HCT116 (cell line): ENCODE results near the gene TPP1. TPM values are rescaled to one million over a fixed set of nuclear protein-coding genes. Genes with fewer than 3 reads are reported as not detected.

Experiments used
- ATAC-seq: fragments of 200-7000 bp; cut with Tn5 transposase; 2 replicates; pipeline ENCODE4 v1.9.1; 2020; ENCODE audit warnings: mild to moderate bottlenecking, moderate library complexity
- BruUV-seq: library from RNA; stranded (reverse); fragments of 400-500 nt; replicated peaks from 2 replicates; lab custom pipeline; 2021; lab: Mats Ljungman, UMichigan
- CTCF ChIA-PET: fragments of 300-600 bp; sonication (Branson Sonifier 250); formaldehyde crosslinking; loops from one replicate; lab custom pipeline; 2021; ENCODE audit warnings: antibody characterized with exemption; lab: Charles Lee
- POLR2A ChIA-PET: fragments of 300-600, 350-600 bp; sonication (Branson Sonifier 250); formaldehyde crosslinking; loops from one replicate; lab custom pipeline; 2021; ENCODE audit warnings: antibody characterized with exemption; lab: Charles Lee
- RAD21 ChIA-PET, 2 experiments: fragments of 300-600 bp; sonication (Branson Sonifier 250); formaldehyde crosslinking; loops; one replicate each; lab custom pipeline; 2023; ENCODE audit warnings: low total read pairs in 2 of 2; ENCODE audit not compliant: uncharacterized antibody in 2 of 2, unreplicated experiment in 2 of 2, low non-redundant PET in 1 of 2; lab: Charles Lee
- DNase-seq: peaks from one replicate; pipeline ENCODE4 v3.0.0-alpha.2; 2010; ENCODE audit warnings: low read depth, low spot score
- H2AFZ ChIP-seq: fragments of 200-600 bp; shearing (Covaris generic), sonication (generic); 2 replicates; pipeline ENCODE4 v1.6.1; 2017; ENCODE audit warnings: low read depth, mixed run types, mixed read lengths, antibody characterized with exemption, low read length; ENCODE audit not compliant: poor library complexity, severe bottlenecking
- H3K27ac ChIP-seq: 2 replicates; pipeline ENCODE4 v1.5.1; 2012; ENCODE audit warnings: low read depth, low read length
- H3K27me3 ChIP-seq: fragments of 200-600 bp; sonication (generic); 2 replicates; pipeline ENCODE4 v1.6.1; 2016; ENCODE audit warnings: mixed run types, low read length, mixed read lengths; ENCODE audit not compliant: insufficient read depth
- H3K36me3 ChIP-seq, 2 experiments: fragments of 200-500 bp in 1 of 2; fragments of 200-600 bp in 1 of 2; sonication (Bioruptor generic) in 1 of 2; sonication (generic) in 1 of 2; 2 replicates each; pipeline versions ENCODE4 v1.5.1 to v1.6.1; 2014 to 2016; ENCODE audit warnings: low read length in 2 of 2, inconsistent platforms in 1 of 2, mixed read lengths in 1 of 2, mixed run types in 1 of 2; ENCODE audit not compliant: insufficient read depth in 2 of 2, control insufficient read depth in 1 of 2
- H3K4me1 ChIP-seq, 2 experiments: fragments of 200-600 bp in 1 of 2; sonication (generic) in 1 of 2; 2 replicates each; pipeline versions ENCODE4 v1.5.1 to v1.6.1; 2012 to 2017; ENCODE audit warnings: low read length in 2 of 2, inconsistent platforms in 1 of 2, mild to moderate bottlenecking in 1 of 2, mixed read lengths in 1 of 2, mixed run types in 1 of 2, moderate library complexity in 1 of 2; ENCODE audit not compliant: insufficient read depth in 2 of 2, control insufficient read depth in 1 of 2
- H3K4me2 ChIP-seq: fragments of 200-600 bp; sonication (generic); 2 replicates; pipeline ENCODE4 v1.6.1; 2017; ENCODE audit warnings: mixed run types, low read length, mixed read lengths
- H3K4me3 ChIP-seq, 2 experiments: fragments of 200-600 bp in 1 of 2; sonication (generic) in 1 of 2; replicated peaks in 1 of 2; 2 replicates each; pipeline ENCODE4 v1.5.1; 2011 to 2016; ENCODE audit warnings: low read length in 2 of 2, control low read depth in 1 of 2, low read depth in 1 of 2, mild to moderate bottlenecking in 1 of 2, mixed read lengths in 1 of 2, mixed run types in 1 of 2
- H3K79me2 ChIP-seq: fragments of 200-600 bp; sonication (generic); 2 replicates; pipeline ENCODE4 v1.6.1; 2017; ENCODE audit warnings: mild to moderate bottlenecking, mixed run types, low read length, moderate library complexity, mixed read lengths; ENCODE audit not compliant: insufficient read depth
- H3K9ac ChIP-seq: fragments of 200-600 bp; sonication (generic); 2 replicates; pipeline ENCODE4 v1.6.1; 2016; ENCODE audit warnings: low read length, mixed read lengths
- H3K9me2 ChIP-seq: fragments of 200-600 bp; sonication (generic), shearing (Covaris generic); 2 replicates; pipeline ENCODE4 v1.6.1; 2017; ENCODE audit warnings: mixed run types, mild to moderate bottlenecking, moderate library complexity; ENCODE audit not compliant: insufficient read depth
- H3K9me3 ChIP-seq, 2 experiments: fragments of 200-500 bp in 1 of 2; fragments of 200-600 bp in 1 of 2; sonication (Bioruptor generic) in 1 of 2; sonication (generic) in 1 of 2; 2 replicates each; pipeline ENCODE4 v1.6.1; 2014 to 2017; ENCODE audit warnings: low read length in 2 of 2, mixed read lengths in 2 of 2, inconsistent platforms in 1 of 2, low read depth in 1 of 2, mild to moderate bottlenecking in 1 of 2, mixed run types in 1 of 2, moderate library complexity in 1 of 2; ENCODE audit not compliant: control insufficient read depth in 1 of 2, insufficient read depth in 1 of 2
- H4K20me1 ChIP-seq: fragments of 200-600 bp; sonication (generic), shearing (Covaris generic); 2 replicates; pipeline ENCODE4 v1.6.1; 2017; ENCODE audit warnings: mixed run types, mild to moderate bottlenecking, moderate library complexity; ENCODE audit not compliant: insufficient read depth
- ELF1 ChIP-seq: IDR thresholded peaks from 2 replicates; pipeline ENCODE4 v1.6.1; 2012; ENCODE audit warnings: low read depth, borderline replicate concordance
- EZH2 ChIP-seq: fragments of 200-600 bp; sonication (generic); IDR thresholded peaks from 2 replicates; pipeline ENCODE4 v1.6.1; 2017; ENCODE audit warnings: antibody characterized with exemption, mixed run types
- FOSL1 ChIP-seq: IDR thresholded peaks from 2 replicates; pipeline ENCODE4 v1.6.1; 2012; ENCODE audit warnings: low read depth
- POLR2AphosphoS5 ChIP-seq: IDR thresholded peaks from 2 replicates; pipeline ENCODE4 v1.6.1; 2011; ENCODE audit warnings: mild to moderate bottlenecking, low read depth, low read length, moderate library complexity
- RAD21 ChIP-seq: IDR thresholded peaks from 2 replicates; pipeline ENCODE4 v1.6.1; 2012; ENCODE audit warnings: low read depth, mild to moderate bottlenecking
- SRF ChIP-seq: IDR thresholded peaks from 2 replicates; pipeline ENCODE4 v1.6.1; 2012; ENCODE audit warnings: low read depth
- YY1 ChIP-seq: IDR thresholded peaks from 2 replicates; pipeline ENCODE4 v1.6.1; 2011; ENCODE audit warnings: low read length, low read depth, moderate library complexity, mild to moderate bottlenecking; ENCODE audit not compliant: insufficient replicate concordance; ENCODE audit errors: extremely low read depth
- ZFX ChIP-seq: fragments of 450-650 bp; IDR thresholded peaks from 2 replicates; pipeline ENCODE4 v1.6.1; 2017
- ZNF274 ChIP-seq: fragments of 200-500 bp; sonication (Bioruptor generic); IDR thresholded peaks from 2 replicates; pipeline ENCODE4 v1.6.1; 2014; ENCODE audit warnings: mild to moderate bottlenecking, low read depth, low read length, inconsistent platforms
- intact Hi-C: fragments of 100-400 bp; cut with micrococcal nuclease; formaldehyde crosslinking; loops from 2 replicates; pipeline ENCODE4 v1.10.0; 2022
- total RNA-seq: library from RNA; stranded (reverse); gene quantifications from one replicate; pipeline ENCODE4 v1.2.1, GENCODE V29; 2021; ENCODE audit not compliant: unreplicated experiment
- TF ChIP-seq, protein P1 (sequence below): IDR thresholded peaks from 2 replicates; pipeline ENCODE4 v1.6.1; 2012
- TF ChIP-seq, protein P2 (sequence below): IDR thresholded peaks from 2 replicates; pipeline ENCODE4 v1.6.1; 2012; ENCODE audit warnings: low read depth

TPP1 gene
- total RNA-seq, 1 experiment from 2014 or later, result 44.7 TPM

DNA sequence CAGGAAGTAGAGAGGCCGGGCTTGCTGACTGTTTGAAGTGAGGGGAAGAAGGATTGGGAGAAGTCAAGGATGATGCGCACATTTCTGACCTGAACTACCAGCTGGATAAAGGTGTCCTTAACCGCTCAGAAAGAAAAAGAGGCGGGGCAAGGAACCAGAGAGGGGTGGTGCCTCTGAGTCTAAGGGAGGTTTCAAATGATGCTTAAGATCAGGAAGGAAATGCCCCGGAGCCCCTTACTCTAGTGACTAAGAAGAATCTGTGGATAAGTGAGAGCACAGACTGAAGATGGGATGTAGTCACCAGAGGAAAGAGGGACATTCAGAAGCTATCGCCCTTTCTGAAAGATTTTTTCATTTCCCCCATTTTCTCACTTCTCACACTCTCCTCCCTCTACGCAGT, 23.7 kb upstream of the TPP1 start:
- Histone ChIP-seq H3K4me3 (no peak overlapping the region), H3K4me2 (no peak overlapping the region), H3K9me3 (no peaks in the 10 kb centered on the region), H2AFZ (no peak overlapping the region), H3K79me2 (no peaks in the 10 kb centered on the region), H3K27ac (no peak overlapping the region), H4K20me1 (no peaks in the 10 kb centered on the region), H3K27me3 (no peaks in the 10 kb centered on the region; the same call in 1 of the 2 replicates), H3K4me1 (peaks cover 0 to 1% of the 10 kb centered on the region in 2 experiments; a peak in 2 of 4 replicates), H3K9me2 (no peaks in the 10 kb centered on the region), H3K9ac (no peak overlapping the region), H3K36me3 (no peaks in the 10 kb centered on the region)
- POLR2A ChIA-PET, result no interaction called here
- no TSS peak for BruUV-seq
- DNase-seq (no peak), ATAC-seq (no peak)
- RAD21 ChIA-PET, result no interaction called here
- no peak for TF ChIP-seq ZNF274
- TF ChIP-seq, protein P1, sequence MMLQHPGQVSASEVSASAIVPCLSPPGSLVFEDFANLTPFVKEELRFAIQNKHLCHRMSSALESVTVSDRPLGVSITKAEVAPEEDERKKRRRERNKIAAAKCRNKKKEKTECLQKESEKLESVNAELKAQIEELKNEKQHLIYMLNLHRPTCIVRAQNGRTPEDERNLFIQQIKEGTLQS, result no peak
- TF ChIP-seq SRF, result no peak
- no peak for TF ChIP-seq RAD21
- TF ChIP-seq, protein P2, sequence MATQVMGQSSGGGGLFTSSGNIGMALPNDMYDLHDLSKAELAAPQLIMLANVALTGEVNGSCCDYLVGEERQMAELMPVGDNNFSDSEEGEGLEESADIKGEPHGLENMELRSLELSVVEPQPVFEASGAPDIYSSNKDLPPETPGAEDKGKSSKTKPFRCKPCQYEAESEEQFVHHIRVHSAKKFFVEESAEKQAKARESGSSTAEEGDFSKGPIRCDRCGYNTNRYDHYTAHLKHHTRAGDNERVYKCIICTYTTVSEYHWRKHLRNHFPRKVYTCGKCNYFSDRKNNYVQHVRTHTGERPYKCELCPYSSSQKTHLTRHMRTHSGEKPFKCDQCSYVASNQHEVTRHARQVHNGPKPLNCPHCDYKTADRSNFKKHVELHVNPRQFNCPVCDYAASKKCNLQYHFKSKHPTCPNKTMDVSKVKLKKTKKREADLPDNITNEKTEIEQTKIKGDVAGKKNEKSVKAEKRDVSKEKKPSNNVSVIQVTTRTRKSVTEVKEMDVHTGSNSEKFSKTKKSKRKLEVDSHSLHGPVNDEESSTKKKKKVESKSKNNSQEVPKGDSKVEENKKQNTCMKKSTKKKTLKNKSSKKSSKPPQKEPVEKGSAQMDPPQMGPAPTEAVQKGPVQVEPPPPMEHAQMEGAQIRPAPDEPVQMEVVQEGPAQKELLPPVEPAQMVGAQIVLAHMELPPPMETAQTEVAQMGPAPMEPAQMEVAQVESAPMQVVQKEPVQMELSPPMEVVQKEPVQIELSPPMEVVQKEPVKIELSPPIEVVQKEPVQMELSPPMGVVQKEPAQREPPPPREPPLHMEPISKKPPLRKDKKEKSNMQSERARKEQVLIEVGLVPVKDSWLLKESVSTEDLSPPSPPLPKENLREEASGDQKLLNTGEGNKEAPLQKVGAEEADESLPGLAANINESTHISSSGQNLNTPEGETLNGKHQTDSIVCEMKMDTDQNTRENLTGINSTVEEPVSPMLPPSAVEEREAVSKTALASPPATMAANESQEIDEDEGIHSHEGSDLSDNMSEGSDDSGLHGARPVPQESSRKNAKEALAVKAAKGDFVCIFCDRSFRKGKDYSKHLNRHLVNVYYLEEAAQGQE, result no peak
- no peak for TF ChIP-seq ELF1
- TF ChIP-seq FOSL1, result no peak
- TF ChIP-seq YY1, result no peak
- TF ChIP-seq ZFX, result no peak
- TF ChIP-seq POLR2AphosphoS5, result no peak
- no peak for TF ChIP-seq EZH2
- CTCF ChIA-PET, result no interaction called here
- intact Hi-C loops, result no loop called here
